ENCODE data around the gene CAPN5.

The CAPN5 gene

GRCh38 chr11:77121096-77121640, 54.4 kb downstream of the CAPN5 start:
- no peak for TF ChIP-seq CTCF (IDR thresholded peaks at IDR 0.05; ENCODE audit: insufficient read depth, low read depth, low read length, missing control alignments)
- no peak overlapping the region for H3K4me3 ChIP-seq (ENCODE audit: low read depth, low read length)
- no peak for DNase-seq (ENCODE audit: low read depth)

- no peak for DNase-seq (ENCODE audit: low read depth)
- TF ChIP-seq CTCF (IDR thresholded peaks at IDR 0.05; ENCODE audit: insufficient read depth, low read depth, low read length, missing control alignments) = no peak
- H3K4me3 ChIP-seq (ENCODE audit: low read depth, low read length) = no peak overlapping the region
These were observed 55.3 kb downstream of the CAPN5 start for GRCh38 chr11:77121876-77122575.

- TF ChIP-seq CTCF (IDR thresholded peaks at IDR 0.05; ENCODE audit: insufficient read depth, low read depth, low read length, missing control alignments) = no peak
These were observed 55.9 kb downstream of the CAPN5 start for GRCh38 chr11:77122576-77123212.

GRCh38 chr11:77123591-77123990, 56.8 kb downstream of the CAPN5 start:
- no peak for TF ChIP-seq CTCF (IDR thresholded peaks at IDR 0.05; ENCODE audit: insufficient read depth, low read depth, low read length, missing control alignments)
- no peak for DNase-seq (ENCODE audit: low read depth)
- H3K4me3 ChIP-seq (ENCODE audit: low read depth, low read length) = no peak overlapping the region

More at GRCh38 chr11:77122576-77123212, 55.9 kb downstream of the CAPN5 start:
- DNase-seq (ENCODE audit: low read depth) = no peak
- no peak overlapping the region for H3K4me3 ChIP-seq (ENCODE audit: low read depth, low read length)

- no peak for DNase-seq (ENCODE audit: low read depth)
- H3K4me3 ChIP-seq (ENCODE audit: low read depth, low read length) = no peak overlapping the region
- no peak for TF ChIP-seq CTCF (IDR thresholded peaks at IDR 0.05; ENCODE audit: insufficient read depth, low read depth, low read length, missing control alignments)
These were observed 57.3 kb downstream of the CAPN5 start for GRCh38 chr11:77124041-77124440.

- TF ChIP-seq CTCF (IDR thresholded peaks at IDR 0.05; ENCODE audit: insufficient read depth, low read depth, low read length, missing control alignments) = no peak
- no peak for DNase-seq (ENCODE audit: low read depth)
- H3K4me3 ChIP-seq (ENCODE audit: low read depth, low read length) = no peak overlapping the region
These were observed 57.7 kb downstream of the CAPN5 start for GRCh38 chr11:77124488-77124887.
